Astrocyte of the hippocampus (primary cell): ENCODE measurements around the gene THOP1.

Experiments
- DNase-seq: peaks from one replicate; pipeline ENCODE4 v3.0.0; 2011; ENCODE audit warnings: low read depth, low spot score

The THOP1 gene

DNA sequence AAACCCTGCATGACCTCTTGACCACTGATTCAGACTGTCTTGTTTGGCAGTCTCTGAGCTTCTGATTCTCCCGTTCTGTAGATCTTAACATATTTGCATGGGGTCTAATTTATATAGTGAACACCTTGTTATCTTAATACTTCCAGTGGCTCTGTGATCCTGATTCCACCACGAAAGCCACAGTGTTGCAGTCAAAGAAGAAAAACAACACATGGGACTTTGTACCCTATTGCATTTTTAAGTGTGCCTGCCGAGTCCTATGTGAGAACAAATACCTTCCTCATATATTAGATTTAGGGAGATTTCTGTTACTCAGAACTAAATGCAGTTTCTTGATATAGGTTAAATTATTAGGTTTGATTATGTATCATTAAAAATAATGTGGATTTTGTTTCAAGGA lies 69.5 kb downstream of the THOP1 start:
- DNase-seq, result no peak

DNA sequence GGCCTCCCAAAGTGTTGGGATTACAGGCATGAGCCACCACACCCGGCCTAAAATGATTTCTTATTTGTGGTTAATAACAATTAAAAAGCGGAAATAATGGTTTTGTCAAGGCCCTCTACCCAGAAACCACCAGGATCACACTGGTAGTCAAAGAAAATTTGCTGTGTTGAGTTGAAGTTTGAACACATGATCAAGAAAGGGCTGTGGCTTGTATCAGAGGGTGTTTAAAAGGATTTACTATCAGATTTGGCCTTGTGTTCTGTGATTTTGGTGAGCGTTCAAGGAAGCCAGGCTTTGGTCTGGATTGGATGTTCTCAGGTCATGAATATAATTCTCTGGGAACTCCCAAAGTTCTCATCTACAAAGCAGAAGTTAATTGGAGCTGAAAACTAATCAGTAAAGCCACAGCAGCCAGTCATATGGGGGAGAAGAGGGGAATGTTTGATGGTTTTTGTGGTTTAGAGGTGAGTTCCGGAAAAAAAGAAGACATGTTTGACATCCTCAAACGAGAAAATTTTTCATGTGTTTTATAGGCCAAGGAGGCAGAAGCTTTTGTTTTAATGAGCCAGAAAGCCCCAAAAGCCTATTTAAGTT lies 71.3 kb downstream of the THOP1 start:
- DNase-seq, result no peak

DNA sequence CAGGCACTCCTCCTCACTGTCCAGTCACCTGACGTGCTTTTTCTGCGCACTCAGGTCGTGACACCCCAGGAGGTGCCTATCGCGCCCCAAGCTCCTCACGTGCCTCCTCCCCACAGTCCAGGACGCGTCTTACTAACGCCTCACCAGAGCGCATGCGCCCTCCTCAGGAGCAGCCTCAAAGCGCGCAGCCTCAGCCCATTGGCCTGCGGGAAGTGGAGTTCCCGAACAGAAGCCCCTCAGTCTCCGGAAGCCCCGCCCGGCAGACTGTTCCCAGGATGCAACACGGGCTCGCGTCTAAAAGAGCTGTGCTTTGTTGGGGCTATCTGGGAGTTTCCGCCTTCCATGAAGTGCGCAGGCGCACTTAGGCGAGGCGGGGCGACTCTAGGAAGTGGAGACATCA lies 73.6 kb downstream of the THOP1 start:
- no peak for DNase-seq

DNA sequence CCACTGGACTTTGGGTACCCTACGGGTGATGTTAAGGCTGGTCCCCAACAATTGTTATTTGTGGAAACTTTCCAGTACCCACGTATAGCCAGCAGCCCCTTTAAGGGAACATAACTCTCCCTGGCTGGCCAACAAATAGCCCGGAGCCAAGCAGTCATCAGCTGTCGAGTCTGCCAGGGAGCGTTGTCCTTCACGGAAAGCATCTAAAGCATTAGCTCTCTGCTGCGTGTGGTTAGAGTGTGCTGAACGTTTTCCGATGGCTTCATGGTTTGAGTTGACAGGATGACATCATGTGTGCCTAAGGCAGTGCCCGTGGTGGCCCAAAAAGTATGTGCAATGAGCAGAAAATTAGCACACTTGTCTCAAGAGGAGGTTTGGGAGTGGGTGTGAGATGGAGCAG lies 78.5 kb downstream of the THOP1 start:
- no peak for DNase-seq
